Peyer's patch (tissue), 4 donors: ENCODE data around the gene RIMKLB. TPM values are rescaled to one million over a fixed set of nuclear protein-coding genes. Genes with fewer than 3 reads are reported as not detected.

Experiments
- DNase-seq, 3 donors: peaks; one replicate each; pipeline ENCODE4 v3.0.0-alpha.2; 2017 to 2019
- H3K27ac ChIP-seq, 4 donors: fragments of 200-600 bp; sonication (generic); one replicate each; pipeline ENCODE4 v1.5.1; 2016 to 2019
- H3K27me3 ChIP-seq, 2 donors: fragments of 200-600 bp; sonication (generic); one replicate each; pipeline ENCODE4 v1.5.1; 2019
- H3K36me3 ChIP-seq, 3 donors: fragments of 200-600 bp; sonication (generic); one replicate each; pipeline ENCODE4 v1.5.1; 2016 to 2019
- H3K4me1 ChIP-seq, 4 donors: fragments of 200-600 bp; sonication (generic); one replicate each; pipeline ENCODE4 v1.5.1; 2016 to 2019
- H3K4me3 ChIP-seq, 4 donors: fragments of 200-600 bp; sonication (generic); 1 replicate in 3 of 4; 2 replicates in 1 of 4; pipeline ENCODE4 v1.5.1; 2016 to 2019; ENCODE audit warnings: mild to moderate bottlenecking in 1 of 4
- H3K9me3 ChIP-seq, 4 donors: fragments of 200-600 bp; sonication (generic); one replicate each; pipeline ENCODE4 v1.5.1; 2016 to 2019; ENCODE audit warnings: mild to moderate bottlenecking in 1 of 4
- POLR2A ChIP-seq, 2 donors: fragments of 450-650 bp; IDR thresholded peaks; one replicate each; pipeline ENCODE4 v1.5.1; 2017; ENCODE audit warnings: antibody characterized with exemption in 2 of 2, mild to moderate bottlenecking in 2 of 2, moderate library complexity in 2 of 2
- total RNA-seq, 4 donors: library from RNA; depleted of rRNA; stranded (reverse); fragments of >200 nt; gene quantifications; one replicate each; pipeline ENCODE4 v1.1.0, GENCODE V29; 2016
- TF ChIP-seq, protein P1 (sequence below), 6 experiments: fragments of 450-650 bp in 4 of 6; fragments of 200-600 bp in 2 of 6; sonication (generic) in 1 of 6; IDR thresholded peaks; one replicate each; pipeline ENCODE4 v1.5.1; 2017 to 2019; ENCODE audit warnings: antibody characterized with exemption in 6 of 6, mild to moderate bottlenecking in 3 of 6, moderate library complexity in 1 of 6

The RIMKLB gene
- total RNA-seq, 4 donors from 2014 or later: 27.0 to 89.1 (median 37.0) TPM

- H3K27me3 ChIP-seq: no peaks in the 10 kb centered on the region
- H3K36me3 ChIP-seq: no peaks in the 10 kb centered on the region
- no peaks in the 10 kb centered on the region for H3K4me1 ChIP-seq
- no peak overlapping the region for H3K4me3 ChIP-seq
- H3K27ac ChIP-seq: no peak overlapping the region
- DNase-seq: no peak
- H3K9me3 ChIP-seq: no peaks in the 10 kb centered on the region
- TF ChIP-seq, protein P1, sequence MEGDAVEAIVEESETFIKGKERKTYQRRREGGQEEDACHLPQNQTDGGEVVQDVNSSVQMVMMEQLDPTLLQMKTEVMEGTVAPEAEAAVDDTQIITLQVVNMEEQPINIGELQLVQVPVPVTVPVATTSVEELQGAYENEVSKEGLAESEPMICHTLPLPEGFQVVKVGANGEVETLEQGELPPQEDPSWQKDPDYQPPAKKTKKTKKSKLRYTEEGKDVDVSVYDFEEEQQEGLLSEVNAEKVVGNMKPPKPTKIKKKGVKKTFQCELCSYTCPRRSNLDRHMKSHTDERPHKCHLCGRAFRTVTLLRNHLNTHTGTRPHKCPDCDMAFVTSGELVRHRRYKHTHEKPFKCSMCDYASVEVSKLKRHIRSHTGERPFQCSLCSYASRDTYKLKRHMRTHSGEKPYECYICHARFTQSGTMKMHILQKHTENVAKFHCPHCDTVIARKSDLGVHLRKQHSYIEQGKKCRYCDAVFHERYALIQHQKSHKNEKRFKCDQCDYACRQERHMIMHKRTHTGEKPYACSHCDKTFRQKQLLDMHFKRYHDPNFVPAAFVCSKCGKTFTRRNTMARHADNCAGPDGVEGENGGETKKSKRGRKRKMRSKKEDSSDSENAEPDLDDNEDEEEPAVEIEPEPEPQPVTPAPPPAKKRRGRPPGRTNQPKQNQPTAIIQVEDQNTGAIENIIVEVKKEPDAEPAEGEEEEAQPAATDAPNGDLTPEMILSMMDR (IDR thresholded peaks at IDR 0.05): no peak
- TF ChIP-seq POLR2A (IDR thresholded peaks at IDR 0.05): no peak
Measured at GRCh38 chr12:8668441-8668840, 29.4 kb upstream of the RIMKLB start.

- DNase-seq: no peak
- Histone ChIP-seq H3K27me3 (no peaks in the 10 kb centered on the region), H3K4me1 (peaks cover 0 to 3% (median 0%) of the 10 kb centered on the region in 4 donors), H3K9me3 (no peaks in the 10 kb centered on the region), H3K27ac (no peak overlapping the region), H3K36me3 (no peaks in the 10 kb centered on the region), H3K4me3 (no peak overlapping the region)
- TF ChIP-seq POLR2A (IDR thresholded peaks at IDR 0.05): no peak
- TF ChIP-seq, protein P1 (IDR thresholded peaks at IDR 0.05): no peak
Measured at GRCh38 chr12:8672381-8672780, 25.4 kb upstream of the RIMKLB start.

DNA sequence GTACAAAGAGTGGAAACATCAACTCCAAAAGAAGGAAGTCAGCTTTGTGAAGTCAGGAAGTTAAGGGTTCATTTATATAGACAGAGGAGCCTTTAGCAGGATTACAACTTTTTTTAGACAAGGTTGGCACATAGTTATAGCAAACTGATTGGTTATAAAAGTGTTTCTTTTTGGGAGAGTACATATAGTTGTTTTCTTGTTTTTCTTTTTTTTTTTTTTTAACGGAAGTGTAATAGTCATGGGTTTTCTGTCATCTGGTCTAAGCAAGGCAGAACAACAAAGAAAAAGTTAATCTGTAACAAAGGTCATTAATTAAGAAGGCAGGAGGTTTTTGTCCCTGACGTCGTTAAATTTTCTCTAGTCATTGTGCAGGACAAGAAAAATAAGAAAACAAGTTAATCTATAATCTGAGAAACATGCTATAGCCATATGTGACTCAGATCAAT lies 22.2 kb upstream of the RIMKLB start:
- H3K9me3 ChIP-seq: no peaks in the 10 kb centered on the region
- H3K4me1 ChIP-seq: peaks cover 0 to 3% (median 0%) of the 10 kb centered on the region in 4 donors
- H3K4me3 ChIP-seq: no peak overlapping the region
- TF ChIP-seq, protein P1 (IDR thresholded peaks at IDR 0.05): no peak
- no peak for TF ChIP-seq POLR2A (IDR thresholded peaks at IDR 0.05)
- H3K36me3 ChIP-seq: no peaks in the 10 kb centered on the region
- DNase-seq: no peak
- H3K27me3 ChIP-seq: no peaks in the 10 kb centered on the region
- H3K27ac ChIP-seq: no peak overlapping the region

DNA sequence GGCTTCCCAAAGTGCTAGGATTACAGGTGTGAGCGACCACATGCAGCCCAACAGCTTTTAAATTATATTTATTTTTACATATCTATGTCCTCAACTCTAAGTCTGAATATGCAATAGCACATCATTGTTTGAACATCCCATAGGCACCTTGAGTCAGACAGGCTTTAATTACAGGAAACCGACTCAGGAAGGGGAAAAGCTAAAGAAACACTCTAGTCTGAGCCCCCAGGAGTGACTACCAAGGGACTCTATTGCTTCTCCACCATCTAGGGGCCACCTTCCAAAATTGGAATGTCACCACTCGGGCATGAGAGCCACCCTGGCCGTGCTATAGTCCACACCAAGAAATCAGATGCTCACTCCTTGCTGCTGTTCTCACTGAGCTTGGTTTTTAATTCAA lies 21.1 kb upstream of the RIMKLB start:
- TF ChIP-seq, protein P1 (IDR thresholded peaks at IDR 0.05): no peak
- no peak for TF ChIP-seq POLR2A (IDR thresholded peaks at IDR 0.05)
- H3K9me3 ChIP-seq: no peaks in the 10 kb centered on the region
- peaks cover 0 to 3% (median 2%) of the 10 kb centered on the region in 4 donors for H3K4me1 ChIP-seq
- H3K27ac ChIP-seq: no peak overlapping the region
- no peaks in the 10 kb centered on the region for H3K27me3 ChIP-seq
- H3K4me3 ChIP-seq: no peak overlapping the region
- H3K36me3 ChIP-seq: no peaks in the 10 kb centered on the region
- no peak for DNase-seq

- Histone ChIP-seq H3K9me3 (no peaks in the 10 kb centered on the region), H3K36me3 (no peaks in the 10 kb centered on the region), H3K27me3 (no peaks in the 10 kb centered on the region), H3K27ac (no peak overlapping the region), H3K4me1 (peaks cover 0 to 3% (median 2%) of the 10 kb centered on the region in 4 donors), H3K4me3 (no peak overlapping the region)
- DNase-seq: no peak
- TF ChIP-seq, protein P1 (IDR thresholded peaks at IDR 0.05): no peak
- TF ChIP-seq POLR2A (IDR thresholded peaks at IDR 0.05): no peak
Measured at GRCh38 chr12:8677362-8677761, 20.4 kb upstream of the RIMKLB start.

DNA sequence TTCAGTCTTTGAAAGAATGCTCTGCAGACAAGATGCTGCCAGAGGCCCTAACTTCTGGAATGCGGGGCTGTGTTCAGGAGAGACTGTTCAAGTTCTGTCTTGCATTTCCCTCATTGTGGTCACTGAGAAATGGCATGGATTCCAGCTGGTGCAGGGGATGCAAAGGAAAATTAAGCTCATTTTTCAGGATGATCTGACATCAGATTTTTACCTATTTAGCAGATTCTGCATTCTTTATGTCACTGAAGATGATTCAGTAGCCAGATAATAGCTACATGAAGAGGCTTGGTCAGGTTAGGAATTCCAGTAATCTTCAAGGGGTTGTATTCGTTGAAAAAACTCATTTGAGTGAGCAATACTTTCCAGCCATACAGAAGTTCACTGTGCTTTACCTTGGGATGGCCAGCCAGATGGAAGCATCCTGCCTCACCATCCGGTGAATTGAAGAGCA lies 19.1 kb upstream of the RIMKLB start:
- H3K4me3 ChIP-seq: no peak overlapping the region
- peaks cover 0 to 3% (median 2%) of the 10 kb centered on the region in 4 donors for H3K4me1 ChIP-seq
- H3K27me3 ChIP-seq: no peaks in the 10 kb centered on the region
- TF ChIP-seq, protein P1 (IDR thresholded peaks at IDR 0.05): no peak
- TF ChIP-seq POLR2A (IDR thresholded peaks at IDR 0.05): no peak
- H3K36me3 ChIP-seq: no peaks in the 10 kb centered on the region
- DNase-seq: no peak
- no peak overlapping the region for H3K27ac ChIP-seq
- no peaks in the 10 kb centered on the region for H3K9me3 ChIP-seq
